ENCODE data around the gene FBXW9. TPM values are rescaled to one million over a fixed set of nuclear protein-coding genes. Genes with fewer than 3 reads are reported as not detected.
A peak's percentile ranks its signal among the peaks of the same experiment; 100 is the strongest.
"Not testable (repeated sequence)": the region's sequence is repeated elsewhere in the genome, so short reads cannot be mapped to it uniquely, and the experiment has no call there.

FBXW9 gene
- total RNA-seq, 2 experiments from 2014 or later = 6.0 to 6.1 TPM

- H3K4me3 Mint-ChIP-seq = no peak overlapping the region
- ATAC-seq (no peak), DNase-seq (no peak)
- POLR2A ChIA-PET = no interaction called here
- peaks cover 39% of the 10 kb centered on the region for H3K36me3 Mint-ChIP-seq (ENCODE audit: low read depth)
- H3K4me1 Mint-ChIP-seq (ENCODE audit: low read depth) = peaks cover 9% of the 10 kb centered on the region
- CTCF ChIA-PET = no interaction called here
- no peak overlapping the region for H3K27ac Mint-ChIP-seq
- H3K27me3 Mint-ChIP-seq (ENCODE audit: low read depth) = no peaks in the 10 kb centered on the region
- H3K9me3 Mint-ChIP-seq (ENCODE audit: insufficient read depth) = no peaks in the 10 kb centered on the region
These were observed 46.5 kb downstream of the FBXW9 start for GRCh38 chr19:12649941-12650340.

- ATAC-seq (no peak), DNase-seq (no peak)
- Mint-ChIP-seq H3K9me3 (ENCODE audit: insufficient read depth) (no peaks in the 10 kb centered on the region), H3K4me1 (ENCODE audit: low read depth) (peaks cover 9% of the 10 kb centered on the region), H3K36me3 (ENCODE audit: low read depth) (peaks cover 36% of the 10 kb centered on the region), H3K27ac (no peak overlapping the region), H3K4me3 (no peak overlapping the region), H3K27me3 (ENCODE audit: low read depth) (no peaks in the 10 kb centered on the region)
- CTCF ChIA-PET = interaction anchor here (1.4 kb wide), 1 partner anchor 8 kb away, joined by 8 read pairs; no protein-coding TSS in a partner anchor
- POLR2A ChIA-PET = no interaction called here
These were observed 48.3 kb downstream of the FBXW9 start for GRCh38 chr19:12648088-12648487.

GRCh38 chr19:12647490-12648071 lies 48.9 kb downstream of the FBXW9 start:
- no peak overlapping the region for H3K27ac Mint-ChIP-seq
- POLR2A ChIA-PET = no interaction called here

GRCh38 chr19:12647047-12647446 lies 49.4 kb downstream of the FBXW9 start:
- peak overlapping the region; percentile 34 for H3K27ac Mint-ChIP-seq
- no peak overlapping the region for H3K4me3 Mint-ChIP-seq
- H3K9me3 Mint-ChIP-seq (ENCODE audit: insufficient read depth) = no peaks in the 10 kb centered on the region
- peaks cover 34% of the 10 kb centered on the region for H3K36me3 Mint-ChIP-seq (ENCODE audit: low read depth)
- no peaks in the 10 kb centered on the region for H3K27me3 Mint-ChIP-seq (ENCODE audit: low read depth)
- ChIA-PET POLR2A (no interaction called here), CTCF (no interaction called here)
- H3K4me1 Mint-ChIP-seq (ENCODE audit: low read depth) = peaks cover 9% of the 10 kb centered on the region
- DNase-seq (no peak), ATAC-seq (no peak)

More at GRCh38 chr19:12647490-12648071, 48.9 kb downstream of the FBXW9 start:
- Mint-ChIP-seq H3K9me3 (ENCODE audit: insufficient read depth) (no peaks in the 10 kb centered on the region), H3K36me3 (ENCODE audit: low read depth) (peaks cover 36% of the 10 kb centered on the region), H3K27me3 (ENCODE audit: low read depth) (no peaks in the 10 kb centered on the region), H3K4me3 (no peak overlapping the region), H3K4me1 (ENCODE audit: low read depth) (peaks cover 9% of the 10 kb centered on the region)
- ATAC-seq = peak; percentile 70
- CTCF ChIA-PET = no interaction called here
- DNase-seq = no peak

- POLR2A ChIA-PET = no interaction called here
- Mint-ChIP-seq H3K36me3 (ENCODE audit: low read depth) (peaks cover 29% of the 10 kb centered on the region), H3K4me3 (no peak overlapping the region), H3K27me3 (ENCODE audit: low read depth) (no peaks in the 10 kb centered on the region), H3K4me1 (ENCODE audit: low read depth) (peaks cover 9% of the 10 kb centered on the region), H3K27ac (peak overlapping the region; percentile 34), H3K9me3 (ENCODE audit: insufficient read depth) (no peaks in the 10 kb centered on the region)
- CTCF ChIA-PET = no interaction called here
- no peak for DNase-seq
- ATAC-seq = no peak
These were observed 49.9 kb downstream of the FBXW9 start for GRCh38 chr19:12646551-12646950.

GRCh38 chr19:12643716-12644115 lies 52.7 kb downstream of the FBXW9 start:
- H3K27ac Mint-ChIP-seq; H3K4me3 Mint-ChIP-seq; ATAC-seq; H3K27me3 Mint-ChIP-seq (ENCODE audit: low read depth); H3K9me3 Mint-ChIP-seq (ENCODE audit: insufficient read depth); POLR2A ChIA-PET; DNase-seq: not testable (repeated sequence)
- CTCF ChIA-PET = interaction anchor here (0.7 kb wide), 1 partner anchor 22 kb away, joined by 3 read pairs; no protein-coding TSS in a partner anchor
- peaks cover 20% of the 10 kb centered on the region for H3K4me1 Mint-ChIP-seq (ENCODE audit: low read depth)
- H3K36me3 Mint-ChIP-seq (ENCODE audit: low read depth) = peaks cover 25% of the 10 kb centered on the region

GRCh38 chr19:12642506-12642905 lies 53.9 kb downstream of the FBXW9 start:
- no peak for ATAC-seq
- Mint-ChIP-seq H3K4me1 (ENCODE audit: low read depth) (peaks cover 17% of the 10 kb centered on the region), H3K27me3 (ENCODE audit: low read depth) (no peaks in the 10 kb centered on the region), H3K36me3 (ENCODE audit: low read depth) (peaks cover 25% of the 10 kb centered on the region), H3K9me3 (ENCODE audit: insufficient read depth) (no peaks in the 10 kb centered on the region), H3K4me3 (no peak overlapping the region), H3K27ac (no peak overlapping the region)
- ChIA-PET POLR2A (no interaction called here), CTCF (no interaction called here)
- no peak for DNase-seq

- ChIA-PET POLR2A (no interaction called here), CTCF (no interaction called here)
- Mint-ChIP-seq H3K9me3 (ENCODE audit: insufficient read depth) (no peaks in the 10 kb centered on the region), H3K4me1 (ENCODE audit: low read depth) (peaks cover 14% of the 10 kb centered on the region), H3K27me3 (ENCODE audit: low read depth) (no peaks in the 10 kb centered on the region), H3K36me3 (ENCODE audit: low read depth) (peaks cover 24% of the 10 kb centered on the region), H3K4me3 (no peak overlapping the region), H3K27ac (no peak overlapping the region)
- no peak for DNase-seq
- ATAC-seq = no peak
These were observed 55.0 kb downstream of the FBXW9 start for GRCh38 chr19:12641456-12641855.

- ChIA-PET CTCF (interaction anchor here (0.6 to 2.1 kb wide), 14 partner anchors 9 to 97 kb away, joined by 3 to 10 read pairs (median 6); partner anchors contain the start of genes DHPS, GET3, MAN2B1 and WDR83), POLR2A (interaction anchor here (1.0 to 1.3 kb wide), 2 partner anchors 26 to 29 kb away, joined by 3 to 7 read pairs; partner anchors contain the start of genes MAN2B1, WDR83, ZNF490 and ZNF791)
- ATAC-seq = peak; percentile 95
- Mint-ChIP-seq H3K4me3 (peak overlapping the region; percentile 65), H3K9me3 (ENCODE audit: insufficient read depth) (no peaks in the 10 kb centered on the region), H3K27ac (peak overlapping the region; percentile 90), H3K4me1 (ENCODE audit: low read depth) (peaks cover 19% of the 10 kb centered on the region), H3K36me3 (ENCODE audit: low read depth) (peaks cover 20% of the 10 kb centered on the region), H3K27me3 (ENCODE audit: low read depth) (no peaks in the 10 kb centered on the region)
- DNase-seq = peak; percentile 92
These were observed 56.4 kb downstream of the FBXW9 start for GRCh38 chr19:12639901-12640613.

Other genes starting within 250 kb of the FBXW9 start
- gene ZNF709, start 211.8 kb downstream of the FBXW9 start, total RNA-seq = 1 to 10 TPM; 1.7 to 3.1 TPM
- gene ZNF564, start 145.1 kb downstream of the FBXW9 start, total RNA-seq = 10 to 100 TPM; 10.3 to 10.5 TPM
- gene ZNF490, start 85.8 kb downstream of the FBXW9 start, total RNA-seq = 10 to 100 TPM; 16.2 to 16.5 TPM
- 10 to 100 TPM; 26.6 to 29.4 TPM for gene ZNF791, start 85.7 kb downstream of the FBXW9 start, total RNA-seq
- gene MAN2B1, start 29.9 kb downstream of the FBXW9 start, total RNA-seq = 100 to 1,000 TPM in 1 of 2 experiments, 10 to 100 TPM in 1; 95.5 to 102 TPM
- 10 to 100 TPM; 16.4 to 19.4 TPM for gene WDR83, start 29.8 kb downstream of the FBXW9 start, total RNA-seq
- 100 to 1,000 TPM; 109 to 121 TPM for gene DHPS, start 14.8 kb downstream of the FBXW9 start, total RNA-seq
- gene GNG14, start 8.6 kb downstream of the FBXW9 start, total RNA-seq = not detected
- 10 to 100 TPM; 84.3 to 93.1 TPM for gene TNPO2, start 27.3 kb upstream of the FBXW9 start, total RNA-seq
- 100 to 1,000 TPM; 206 to 228 TPM for gene TRIR, start 38.1 kb upstream of the FBXW9 start, total RNA-seq
- 10 to 100 TPM; 66.8 to 71.5 TPM for gene GET3, start 40.9 kb upstream of the FBXW9 start, total RNA-seq
- gene BEST2, start 55.2 kb upstream of the FBXW9 start, total RNA-seq = not detected
- gene HOOK2, start 78.9 kb upstream of the FBXW9 start, total RNA-seq = 10 to 100 TPM; 14.4 to 16.9 TPM
- 10 to 100 TPM; 90.4 to 92.9 TPM for gene JUNB, start 94.9 kb upstream of the FBXW9 start, total RNA-seq
- gene PRDX2, start 105.2 kb upstream of the FBXW9 start, total RNA-seq = 100 to 1,000 TPM; 250 to 267 TPM
- 10 to 100 TPM; 17.7 to 30.9 TPM for gene THSD8, start 105.4 kb upstream of the FBXW9 start, total RNA-seq
- 10 to 100 TPM; 49.2 to 64.0 TPM for gene RNASEH2A, start 110.0 kb upstream of the FBXW9 start, total RNA-seq
- gene RTBDN, start 137.9 kb upstream of the FBXW9 start, total RNA-seq = not detected
- gene MAST1, start 141.9 kb upstream of the FBXW9 start, total RNA-seq = 1 to 10 TPM in 1 of 2 experiments, under 1 TPM in 1; 0.89 to 1.3 TPM
- gene DNASE2, start 184.8 kb upstream of the FBXW9 start, total RNA-seq = 10 to 100 TPM; 26.1 to 27.4 TPM
- gene KLF1, start 190.6 kb upstream of the FBXW9 start, total RNA-seq = under 1 TPM in 1 of 2 experiments, not detected in 1; 0.21 TPM
- 10 to 100 TPM; 39.5 to 42.5 TPM for gene GCDH, start 194.5 kb upstream of the FBXW9 start, total RNA-seq
- gene SYCE2, start 222.7 kb upstream of the FBXW9 start, total RNA-seq = 1 to 10 TPM; 3.4 to 3.9 TPM
- gene FARSA, start 237.1 kb upstream of the FBXW9 start, total RNA-seq = 100 to 1,000 TPM in 1 of 2 experiments, 10 to 100 TPM in 1; 98.8 to 106 TPM
- 100 to 1,000 TPM; 875 to 886 TPM for gene CALR, start 242.0 kb upstream of the FBXW9 start, total RNA-seq
- gene RAD23A, start 249.2 kb upstream of the FBXW9 start, total RNA-seq = 100 to 1,000 TPM; 138 to 140 TPM

Measured in activated CD8-positive, alpha-beta T cell treated with anti-CD3 and anti-CD28 coated beads, Interleukin-2, amount 10 ng/mL, durations not matched to agents 7 days and 5 days (primary cell).